Right lung (tissue), 10 donors: Measurements from ENCODE around the gene FAM90A26. TPM values are rescaled to one million over a fixed set of nuclear protein-coding genes. Genes with fewer than 3 reads are reported as not detected.
"Not testable (repeated sequence)": the region's sequence is repeated elsewhere in the genome, so short reads cannot be mapped to it uniquely, and the experiment has no call there.

Source experiments
- DNase-seq, 2 donors: peaks; one replicate each; pipeline ENCODE4 v3.0.0-alpha.2; 2013
- long read RNA-seq, 8 donors: transcript quantifications; one replicate each; lab custom pipeline, GENCODE V29; 2026
- polyA plus RNA-seq, 5 donors: library from polyadenylated mRNA; unstranded; fragments of 120-200 nt; gene quantifications; one replicate each; pipeline versions ENCODE4 v1.2.1 to v1.2.3, GENCODE V29; 2013; ENCODE audit warnings: inconsistent platforms in 1 of 5, low replicate concordance in 1 of 5; ENCODE audit not compliant: insufficient read length in 5 of 5, insufficient read depth in 1 of 5

The FAM90A26 gene
- under 1 TPM in 3 of 5 donors, not detected in 2; 0.05 to 0.10 (median 0.08) TPM for polyA plus RNA-seq
- long read RNA-seq, donor 1 = 0 reads
- long read RNA-seq, donor 2 = 0 reads
- long read RNA-seq, donor 3 = 0 reads
- long read RNA-seq, donor 4 = 0 reads
- long read RNA-seq, donor 5 = 0 reads
- long read RNA-seq, donor 6 = 0 reads
- long read RNA-seq, donor 7 = 0 reads
- long read RNA-seq, donor 8 = 0 reads

GRCh38 chr4:9169791-9170459 lies at the start of gene FAM90A26:
FAM90A26 (plus strand) TSS chr4:9170409; CDS start chr4:9173173, 2,764 bp downstream.
- not testable (repeated sequence) for DNase-seq

- DNase-seq = not testable (repeated sequence)
Observed at GRCh38 chr4:9122711-9123110, 47.5 kb upstream of the FAM90A26 start.

- DNase-seq = peak; percentile 35 to 52
Observed at GRCh38 chr4:9123572-9124007, 46.6 kb upstream of the FAM90A26 start.

- DNase-seq = not testable (repeated sequence)
Observed at GRCh38 chr4:9125601-9126161, 44.5 kb upstream of the FAM90A26 start.

GRCh38 chr4:9131420-9131819 lies 38.8 kb upstream of the FAM90A26 start:
- DNase-seq = not testable (repeated sequence)

GRCh38 chr4:9132849-9133248 lies 37.4 kb upstream of the FAM90A26 start:
- not testable (repeated sequence) for DNase-seq

- DNase-seq = not testable (repeated sequence)
Observed at GRCh38 chr4:9134011-9134410, 36.2 kb upstream of the FAM90A26 start.

GRCh38 chr4:9134556-9134955 lies 35.7 kb upstream of the FAM90A26 start:
- peak; percentile 40 to 73 for DNase-seq

GRCh38 chr4:9141050-9141449 lies 29.2 kb upstream of the FAM90A26 start:
- DNase-seq = not testable (repeated sequence)

- DNase-seq = not testable (repeated sequence)
Observed at GRCh38 chr4:9142786-9143185, 27.4 kb upstream of the FAM90A26 start.

- no peak for DNase-seq
Observed at GRCh38 chr4:9143421-9144080, 26.7 kb upstream of the FAM90A26 start.

GRCh38 chr4:9146967-9147366 lies 23.2 kb upstream of the FAM90A26 start:
- DNase-seq = no peak

GRCh38 chr4:9147368-9147767 lies 22.8 kb upstream of the FAM90A26 start:
- not testable (repeated sequence) for DNase-seq

- not testable (repeated sequence) for DNase-seq
Observed at GRCh38 chr4:9148611-9149409, 21.4 kb upstream of the FAM90A26 start.

GRCh38 chr4:9151809-9152179 lies 18.4 kb upstream of the FAM90A26 start:
- peak in 1 of 2 donors; percentile 20 for DNase-seq

GRCh38 chr4:9152180-9153007 lies 17.8 kb upstream of the FAM90A26 start:
- peak; percentile 93 to 94 for DNase-seq

- DNase-seq = peak; percentile 96 to 97
Observed at GRCh38 chr4:9153008-9153570, 17.1 kb upstream of the FAM90A26 start.

- peak in 1 of 2 donors; percentile 22 for DNase-seq
Observed at GRCh38 chr4:9153571-9154157, 16.5 kb upstream of the FAM90A26 start.

GRCh38 chr4:9155101-9155886 lies 14.9 kb upstream of the FAM90A26 start:
- not testable (repeated sequence) for DNase-seq
